ENCODE data around the gene MYO18A.

Gene MYO18A

GRCh38 chr17:29145289-29146073 lies 34.7 kb downstream of the MYO18A start:
- DNase-seq, result peak in 3 of 4 experiments; percentile 16 to 49 (median 22)

GRCh38 chr17:29143894-29144293 lies 36.3 kb downstream of the MYO18A start:
- DNase-seq, result no peak

- DNase-seq, result no peak
Observed at GRCh38 chr17:29141514-29141876, 38.7 kb downstream of the MYO18A start.

DNA sequence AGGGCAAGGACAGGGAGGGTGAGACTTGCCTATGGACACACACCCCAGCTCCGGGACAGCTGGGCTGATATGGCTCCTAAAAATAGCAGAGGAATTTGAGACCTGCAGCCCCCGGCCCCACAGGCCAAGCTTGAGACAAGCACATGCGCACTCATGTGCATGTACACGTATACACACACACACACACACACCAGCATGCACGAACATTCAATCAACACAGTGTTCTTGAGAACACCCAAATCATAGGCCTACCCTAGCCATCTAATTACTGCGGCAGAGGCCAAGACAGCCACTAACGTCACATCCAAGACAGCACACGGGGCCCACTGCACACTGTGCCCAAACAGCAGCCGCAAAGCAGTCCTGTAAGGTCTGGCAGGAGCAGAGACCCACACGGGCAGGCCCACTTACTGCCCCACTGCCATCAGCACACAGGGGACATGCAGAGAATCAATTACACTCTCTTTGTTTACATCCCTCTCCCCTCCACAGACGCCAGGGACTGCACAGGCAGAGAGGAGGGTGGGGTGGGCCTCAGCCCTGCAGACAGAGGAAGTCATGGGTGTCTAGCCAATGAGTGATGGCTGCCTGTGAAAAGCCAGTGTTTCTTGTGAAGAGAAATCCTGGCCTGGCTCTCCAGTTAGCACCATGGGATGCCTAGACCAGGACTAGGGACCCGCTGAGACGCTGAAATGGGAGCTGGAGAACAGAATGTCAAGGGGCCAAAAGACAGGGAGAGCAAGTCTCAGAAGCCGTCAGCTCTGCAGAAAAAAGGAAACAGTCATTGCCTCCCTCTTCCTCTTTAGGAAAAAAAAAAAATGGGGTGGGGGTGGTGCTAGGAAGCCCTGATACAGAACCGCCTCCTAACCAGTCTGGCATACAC lies 39.3 kb downstream of the MYO18A start:
- peak in 2 of 4 experiments; percentile 32 to 42 for DNase-seq

GRCh38 chr17:29140051-29140621 lies 40.1 kb downstream of the MYO18A start:
- peak in 3 of 4 experiments; percentile 25 to 67 (median 60) for DNase-seq

DNA sequence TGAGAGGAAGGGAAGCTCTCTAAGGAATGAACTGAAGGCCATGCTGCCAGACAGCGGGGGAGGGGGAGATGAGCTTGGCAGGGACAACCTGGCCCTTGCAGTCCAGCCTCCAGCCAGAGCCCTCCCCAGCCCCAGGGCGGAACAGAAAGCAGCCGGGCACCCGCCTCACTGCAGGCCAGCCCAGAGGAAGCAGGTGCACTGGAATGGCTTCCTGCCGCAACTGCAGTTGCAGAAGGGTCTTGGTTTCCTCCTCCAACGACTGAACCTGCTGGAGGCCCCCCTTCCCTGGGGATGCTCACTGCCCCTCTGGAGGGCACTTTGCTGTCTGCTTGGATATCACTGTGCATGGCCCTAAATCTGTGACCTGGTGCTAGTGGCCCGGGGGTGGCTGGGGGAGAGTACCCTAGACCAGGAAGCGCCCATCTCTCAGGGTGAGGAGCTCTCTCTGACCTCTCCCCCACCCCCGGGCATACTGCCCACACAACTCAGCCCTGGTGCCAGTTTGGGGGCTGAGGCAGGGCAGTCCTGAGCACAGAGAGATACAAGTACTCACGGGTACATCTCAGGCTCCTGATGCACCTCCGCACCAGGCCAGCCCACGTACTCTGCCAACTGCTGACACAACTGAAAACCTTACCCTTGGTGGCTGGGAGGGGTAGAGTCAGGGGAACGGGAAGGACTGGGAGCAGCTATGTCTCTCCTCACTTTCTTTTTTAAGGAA lies 41.1 kb downstream of the MYO18A start:
- DNase-seq, result no peak

DNA sequence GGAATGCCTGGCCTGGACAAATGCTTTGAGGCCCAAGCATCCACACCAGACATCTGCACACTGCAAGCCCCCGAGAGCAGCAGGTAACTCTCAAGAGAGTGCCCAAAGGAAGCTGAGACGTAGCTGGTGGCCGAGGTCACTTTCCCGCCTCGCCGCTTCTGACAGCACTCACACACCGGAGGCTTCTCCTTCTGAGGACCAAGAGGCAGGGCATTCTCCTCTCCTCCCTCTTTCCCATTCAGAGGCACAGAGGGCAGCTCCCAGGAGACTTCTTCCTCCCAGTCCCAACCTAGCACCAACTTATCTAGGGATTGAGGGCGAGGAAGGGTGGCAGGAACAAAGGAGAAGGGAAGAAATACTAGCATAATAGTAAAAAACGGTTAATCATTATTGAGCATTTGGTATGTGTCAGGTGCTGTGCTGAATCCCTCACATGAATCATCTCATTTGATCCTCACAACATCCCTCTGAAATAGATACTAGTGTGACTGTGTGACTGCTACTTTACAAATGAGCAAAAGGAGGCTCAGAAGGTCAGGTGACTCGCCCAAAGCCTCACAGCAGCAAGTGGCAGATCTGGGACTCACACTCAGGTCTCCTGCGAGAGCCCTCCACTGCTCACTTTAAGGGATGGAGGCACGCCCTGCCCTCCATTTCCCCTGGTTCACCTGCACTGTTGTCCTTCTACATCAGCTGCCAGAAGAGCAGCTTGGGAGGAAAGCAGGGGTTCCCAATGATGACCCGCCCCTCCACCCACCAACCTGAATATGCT lies 41.8 kb downstream of the MYO18A start:
- DNase-seq, result peak in 3 of 4 experiments; percentile 13 to 32 (median 13)

- DNase-seq, result no peak
Observed at GRCh38 chr17:29136998-29137730, 43.0 kb downstream of the MYO18A start.

GRCh38 chr17:29135464-29135863 lies 44.7 kb downstream of the MYO18A start:
- DNase-seq, result no peak

DNA sequence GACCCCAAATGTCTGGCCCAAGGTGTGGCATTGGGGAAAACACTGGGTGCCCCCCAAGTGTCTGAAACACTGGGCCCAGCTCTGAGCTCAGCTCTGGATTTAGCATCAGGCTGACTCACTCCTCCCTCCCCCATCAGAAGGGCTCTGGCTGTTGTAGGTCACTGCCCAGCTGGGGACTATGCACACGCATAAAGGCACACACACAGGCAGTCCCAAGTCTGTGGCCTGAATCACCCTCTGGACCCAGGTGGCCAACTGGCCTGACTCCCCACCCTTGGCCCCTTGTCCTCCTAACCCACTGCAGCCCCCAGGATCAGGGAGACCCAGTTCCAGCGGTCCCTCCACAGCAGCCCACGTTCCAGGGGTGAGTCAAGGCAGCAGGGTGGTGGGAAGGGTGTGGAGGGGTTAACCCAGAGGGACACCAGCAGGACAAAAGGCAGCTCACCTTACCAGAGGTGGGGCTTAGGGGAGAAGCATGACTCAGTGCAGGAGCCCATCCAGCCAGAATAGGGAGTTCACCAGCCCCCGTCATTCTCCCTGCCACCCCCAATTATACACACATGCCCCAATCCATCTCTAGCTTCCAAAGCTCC lies 47.0 kb downstream of the MYO18A start:
- DNase-seq, result no peak

DNA sequence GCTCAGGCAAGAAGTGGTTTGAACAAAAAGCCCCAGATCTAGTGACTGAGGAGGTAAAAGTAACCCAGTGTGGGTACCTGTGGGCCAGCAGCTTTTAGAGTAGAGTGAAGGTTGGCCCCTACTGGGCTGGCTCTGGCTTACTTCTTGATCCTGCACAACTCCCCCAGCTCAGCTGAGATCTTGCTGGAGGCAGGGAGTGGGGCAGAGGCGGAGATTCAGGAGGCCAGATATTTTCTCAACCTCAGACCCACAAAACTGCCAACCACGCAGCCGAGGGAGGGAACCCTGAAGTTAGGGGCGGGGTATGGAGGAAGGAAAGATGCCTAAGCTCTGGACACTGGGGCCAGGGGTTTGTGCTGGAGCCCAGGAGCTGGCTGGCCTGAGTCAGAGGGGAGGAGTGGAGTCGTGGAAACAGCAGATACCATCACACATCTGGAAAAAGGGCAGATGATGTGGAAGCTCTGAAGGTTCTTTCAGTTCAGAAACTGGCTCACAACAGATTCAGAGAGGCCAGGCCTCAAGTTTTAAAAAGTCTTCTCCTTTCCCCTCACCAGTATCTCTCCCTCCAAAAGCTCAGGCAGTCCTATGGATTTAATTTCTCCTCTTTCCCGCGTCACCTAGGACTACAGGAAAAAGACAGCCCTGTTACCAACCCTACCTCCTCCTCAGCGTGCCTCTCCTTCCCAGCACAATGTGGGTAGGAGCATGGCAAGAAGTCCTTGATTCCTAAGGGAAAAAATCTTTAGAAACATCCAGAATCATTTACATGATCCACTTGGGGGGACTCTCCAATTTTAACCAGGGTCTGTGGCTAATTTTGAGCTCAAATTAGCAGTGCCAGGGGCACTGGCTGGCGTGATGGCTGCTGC lies 48.1 kb downstream of the MYO18A start:
- no peak for DNase-seq

GRCh38 chr17:29129731-29130130 lies 50.5 kb downstream of the MYO18A start:
- no peak for DNase-seq

DNA sequence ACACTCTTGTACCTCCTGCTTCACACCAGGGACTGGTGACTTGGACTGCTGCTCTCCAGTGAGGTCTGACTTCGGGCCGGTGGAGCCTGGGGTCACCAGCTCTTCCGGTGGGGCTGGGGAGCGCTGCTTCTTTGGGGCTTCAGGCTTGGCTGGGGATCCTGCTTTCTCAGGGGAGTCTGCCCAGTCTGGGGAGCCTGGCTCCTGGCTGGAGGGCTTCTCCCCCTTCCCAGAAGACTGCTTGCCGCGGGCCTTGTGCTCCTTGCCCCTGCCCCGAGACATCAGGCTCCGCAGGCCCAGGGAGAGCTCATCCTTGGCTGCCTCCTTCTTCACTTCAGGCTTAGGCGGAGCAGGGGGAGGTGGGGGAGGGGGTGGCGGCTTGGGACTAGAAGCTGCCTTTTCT lies 52.4 kb downstream of the MYO18A start:
- DNase-seq, result no peak

- DNase-seq, result no peak
Observed at GRCh38 chr17:29126268-29126930, 53.8 kb downstream of the MYO18A start.

DNA sequence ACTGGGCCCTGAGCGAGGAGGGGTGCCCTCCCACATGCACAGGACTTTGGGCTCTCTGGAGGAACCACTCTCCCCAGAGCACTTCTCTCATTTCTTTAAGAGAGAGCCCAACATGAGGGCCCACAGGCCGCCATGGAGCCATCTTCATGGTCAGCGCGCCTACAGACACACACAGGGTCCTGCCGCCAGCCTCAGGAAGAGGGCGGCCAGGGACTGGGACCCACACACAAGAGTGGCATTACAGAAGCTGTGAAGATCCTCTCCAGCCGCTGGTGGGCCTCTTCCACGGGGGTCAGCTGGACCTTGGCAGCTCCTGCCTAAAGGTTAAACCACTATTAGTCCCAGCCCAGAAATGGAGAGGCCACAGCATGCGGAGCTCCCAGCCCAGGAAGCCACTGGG lies 54.5 kb downstream of the MYO18A start:
- no peak for DNase-seq

DNA sequence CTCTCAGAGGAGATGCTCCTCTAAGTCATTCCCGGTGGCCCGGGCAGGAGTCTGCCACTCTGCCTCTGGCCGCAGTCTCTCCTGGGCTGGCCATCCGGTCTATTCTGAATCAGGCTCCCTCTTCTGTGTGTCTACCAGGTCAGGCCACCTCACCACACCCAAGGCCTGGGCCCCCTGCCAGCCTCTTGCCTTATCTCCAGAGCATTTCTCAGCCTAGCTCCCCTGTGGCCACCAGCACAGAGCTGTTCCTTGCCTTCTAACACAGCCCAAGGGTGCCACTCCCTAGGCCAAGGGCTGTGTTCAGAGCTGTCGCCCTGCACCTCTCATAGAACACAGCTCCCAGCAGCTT lies 55.3 kb downstream of the MYO18A start:
- no peak for DNase-seq

DNA sequence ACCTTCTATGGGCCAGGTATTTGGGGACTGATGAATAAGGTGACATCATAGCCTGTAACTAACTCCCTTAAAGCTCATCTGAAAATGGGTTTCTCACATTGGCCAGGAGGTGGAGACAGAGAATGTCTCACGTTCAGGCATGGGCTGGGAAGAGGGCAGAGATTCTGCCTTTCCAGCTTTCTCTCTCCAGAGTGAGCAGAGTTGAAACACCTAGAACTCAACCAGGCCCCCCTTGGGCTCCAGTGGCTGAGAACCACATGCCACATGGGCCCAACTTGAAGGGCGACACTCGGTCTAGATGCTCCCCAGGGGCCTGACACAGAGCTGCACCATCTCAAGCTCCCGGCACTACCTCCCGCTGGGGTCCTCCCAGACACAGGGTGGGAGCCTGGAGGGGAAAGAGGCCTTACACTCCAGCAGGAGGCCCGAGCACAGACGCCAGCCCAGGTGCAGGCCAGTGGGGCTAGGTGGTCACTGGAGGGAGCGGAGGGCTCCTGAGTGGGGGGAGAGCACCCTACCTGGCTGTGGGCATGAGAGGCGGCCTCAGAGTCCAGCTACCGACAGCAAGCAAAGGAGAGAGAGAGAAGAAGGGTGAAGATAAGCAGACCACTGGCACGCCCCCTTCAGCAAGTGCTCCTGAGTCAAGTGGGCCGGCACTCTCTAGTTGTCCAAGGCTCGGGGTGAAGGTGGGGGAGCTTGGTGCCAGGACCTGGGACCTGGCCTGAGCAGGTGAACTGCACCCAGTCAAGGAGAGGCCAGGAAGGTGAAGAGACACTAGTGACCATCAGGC lies 55.9 kb downstream of the MYO18A start:
- DNase-seq, result no peak

DNA sequence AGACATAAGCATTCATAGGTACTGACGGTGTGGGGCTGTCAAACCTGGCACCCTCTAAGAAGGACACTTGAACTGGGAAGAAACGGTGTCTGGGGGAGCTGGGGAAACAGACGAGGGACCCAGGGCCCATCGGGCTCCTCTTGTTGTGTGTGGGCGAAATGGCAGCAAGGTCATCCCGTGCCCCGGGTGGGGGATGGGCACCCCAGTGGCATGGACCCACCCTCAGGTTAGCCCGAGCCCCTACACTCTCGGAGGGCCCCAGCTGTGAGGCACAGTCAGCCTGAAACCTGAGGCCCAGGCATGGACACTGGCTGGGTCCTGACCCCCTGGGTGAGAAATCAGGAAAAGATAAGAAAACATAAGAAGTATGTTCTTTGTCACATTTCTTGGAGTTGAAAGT lies 57.1 kb downstream of the MYO18A start:
- DNase-seq, result no peak

- DNase-seq, result no peak
Observed at GRCh38 chr17:29121442-29121841, 58.8 kb downstream of the MYO18A start.

Measured in activated naive CD4-positive, alpha-beta T cell (primary cell).